ENCODE data around the gene EPHA7. TPM values are rescaled to one million over a fixed set of nuclear protein-coding genes. Genes with fewer than 3 reads are reported as not detected.

Gene EPHA7
- total and polyA plus RNA-seq, 2 of the 4 experiments (the other 2 are of a cell fraction) = not detected

GRCh38 chr6:93260881-93261280 is 158.5 kb downstream of the EPHA7 start:
- Histone ChIP-seq H2AFZ (replicated peaks; ENCODE audit: low read length, poor library complexity) (no peak overlapping the region), H2BK5ac (ENCODE audit: low read depth, low read length, poor library complexity, severe bottlenecking) (no peak overlapping the region), H3K18ac (ENCODE audit: low read depth, low read length) (no peak overlapping the region), H4K91ac (ENCODE audit: insufficient read depth, low read depth, low read length) (no peak overlapping the region), H3K9ac (ENCODE audit: low read depth, low read length) (no peak overlapping the region), H2BK120ac (ENCODE audit: low read depth, low read length) (no peak overlapping the region), H3K4ac (ENCODE audit: low read depth, low read length) (no peak overlapping the region), H4K8ac (ENCODE audit: low read depth in 2 of 2, low read length in 2 of 2) (no peak overlapping the region), H3K4me3 (ENCODE audit: insufficient read depth, low read depth, low read length) (no peak overlapping the region), H4K20me1 (ENCODE audit: insufficient read depth, low read length) (no peaks in the 10 kb centered on the region), H2AK9ac (replicated peaks; ENCODE audit: low read depth, low read length, poor library complexity) (no peak overlapping the region), H2BK15ac (ENCODE audit: low read depth, low read length) (no peak overlapping the region), H3K9me3 (ENCODE audit: control insufficient read depth, insufficient read depth, low read length) (no peaks in the 10 kb centered on the region), H4K5ac (ENCODE audit: low read depth, low read length) (no peak overlapping the region), H3K9me1 (ENCODE audit: insufficient read depth, low read length) (no peaks in the 10 kb centered on the region), H3K36me3 (ENCODE audit: control insufficient read depth, insufficient read depth, low read length) (no peaks in the 10 kb centered on the region), H3K23ac (ENCODE audit: low read depth, low read length) (no peak overlapping the region), H3K14ac (replicated peaks; ENCODE audit: low read depth, low read length) (no peak overlapping the region), H3K27ac (ENCODE audit: insufficient read depth, low read length) (no peak overlapping the region), H2BK20ac (ENCODE audit: low read depth, low read length) (no peak overlapping the region), H3K56ac (ENCODE audit: extremely low read depth, insufficient read depth, low read length) (no peak overlapping the region), H2AK5ac (ENCODE audit: low read depth, low read length) (no peak overlapping the region), H3K4me2 (ENCODE audit: low read depth, low read length) (no peak overlapping the region), H3K4me1 (ENCODE audit: control insufficient read depth, insufficient read depth, low read length) (no peaks in the 10 kb centered on the region), H3K27me3 (ENCODE audit: control insufficient read depth, insufficient read depth, low read length) (no peaks in the 10 kb centered on the region), H3K79me1 (ENCODE audit: low read depth in 1 of 2, low read length in 2 of 2) (no peaks in the 10 kb centered on the region)
- in situ Hi-C loops (cut with MboI; ENCODE audit: low sequenced_read_pairs) (no loop called here), intact Hi-C loops (cut with micrococcal nuclease) (no loop called here), dilution Hi-C loops (cut with HindIII; ENCODE audit: low sequenced_read_pairs, unreplicated experiment) (no loop called here)
- ChIA-PET CTCF (no interaction called here), POLR2A (ENCODE audit: unreplicated experiment) (no interaction called here)
- no CpG with 5 or more reads among the region's 2 CpGs for WGBS, 2 experiments (ENCODE audit: extremely low coverage in 2 of 2, insufficient read length in 1 of 2)
- no TSS peak for BruUV-seq (replicated peaks)
- no peak for ATAC-seq (ENCODE audit: low read depth)
- no peak for TF ChIP-seq BHLHE40 (IDR thresholded peaks at IDR 0.05; ENCODE audit: low read depth, low read length)
- no peak for TF ChIP-seq USF2 (IDR thresholded peaks at IDR 0.05; ENCODE audit: low read depth, low read length)
- no peak for TF ChIP-seq RFX5 (IDR thresholded peaks at IDR 0.05; ENCODE audit: low read depth, low read length)
- TF ChIP-seq RAD21 (IDR thresholded peaks at IDR 0.05; ENCODE audit: low read length) = no peak
- no peak for TF ChIP-seq NFE2L2 (IDR thresholded peaks at IDR 0.05; ENCODE audit: low read depth, low read length)
- TF ChIP-seq MXI1 (IDR thresholded peaks at IDR 0.05; ENCODE audit: borderline replicate concordance, low read depth, low read length) = no peak
- no peak for TF ChIP-seq POLR2A (IDR thresholded peaks at IDR 0.05; ENCODE audit: low read depth, low read length)
- TF ChIP-seq MAFK (IDR thresholded peaks at IDR 0.05; ENCODE audit: low read depth, low read length) = no peak
- TF ChIP-seq ELK1 (IDR thresholded peaks at IDR 0.05; ENCODE audit: borderline replicate concordance, low read depth, low read length) = no peak
- no peak for TF ChIP-seq RCOR1 (IDR thresholded peaks at IDR 0.05; ENCODE audit: insufficient replicate concordance, low read length)
- TF ChIP-seq CEBPB (IDR thresholded peaks at IDR 0.05; ENCODE audit: low read depth, low read length) = no peak
- no peak for TF ChIP-seq FOS (IDR thresholded peaks at IDR 0.05; ENCODE audit: low read depth, low read length)
- DNase-seq = no peak
